H9 (cell line): ENCODE measurements around the gene ALDH1A3. TPM values are rescaled to one million over a fixed set of nuclear protein-coding genes. Genes with fewer than 3 reads are reported as not detected.

ENCODE experiments used
- DNase-seq: peaks from one replicate; pipeline ENCODE4 v3.0.0-alpha.2; 2017
- H2AFZ ChIP-seq: one replicate; pipeline ENCODE4 v1.6.1; 2013; ENCODE audit warnings: mild to moderate bottlenecking, low read length, control low read depth, moderate library complexity
- H2AK5ac ChIP-seq: 2 replicates; pipeline ENCODE4 v1.6.1; 2013; ENCODE audit warnings: low read length, control low read depth, mixed read lengths; ENCODE audit not compliant: insufficient read length
- H2BK120ac ChIP-seq: one replicate; pipeline ENCODE4 v1.6.1; 2013; ENCODE audit warnings: low read depth, mild to moderate bottlenecking, low read length, control low read depth, inconsistent platforms; ENCODE audit not compliant: poor library complexity, severe bottlenecking
- H2BK12ac ChIP-seq: 2 replicates; pipeline ENCODE4 v1.6.1; 2013; ENCODE audit warnings: low read length, control low read depth, mixed read lengths, low read depth; ENCODE audit not compliant: insufficient read length
- H2BK15ac ChIP-seq: 2 replicates; pipeline ENCODE4 v1.6.1; 2013; ENCODE audit warnings: low read depth, low read length, control low read depth
- H2BK20ac ChIP-seq: one replicate; pipeline ENCODE4 v1.6.1; 2013; ENCODE audit warnings: low read depth, mild to moderate bottlenecking, low read length, control low read depth, inconsistent platforms; ENCODE audit not compliant: poor library complexity, severe bottlenecking
- H2BK5ac ChIP-seq: 2 replicates; pipeline ENCODE4 v1.6.1; 2013; ENCODE audit warnings: low read length, control low read depth, mixed read lengths; ENCODE audit not compliant: insufficient read length
- H3K14ac ChIP-seq: 2 replicates; pipeline ENCODE4 v1.6.1; 2013; ENCODE audit warnings: low read length, control low read depth; ENCODE audit not compliant: insufficient read depth
- H3K18ac ChIP-seq: 2 replicates; pipeline ENCODE4 v1.6.1; 2013; ENCODE audit warnings: low read depth, mild to moderate bottlenecking, mixed read lengths, low read length, control low read depth; ENCODE audit not compliant: insufficient read length
- H3K23ac ChIP-seq: 2 replicates; pipeline ENCODE4 v1.6.1; 2013; ENCODE audit warnings: low read length, control low read depth, mixed read lengths, low read depth; ENCODE audit not compliant: insufficient read length
- H3K23me2 ChIP-seq: 2 replicates; pipeline ENCODE4 v1.6.1; 2013; ENCODE audit warnings: low read depth, mild to moderate bottlenecking, mixed read lengths, low read length, control low read depth; ENCODE audit not compliant: insufficient read length, poor library complexity, severe bottlenecking
- H3K27ac ChIP-seq: 2 replicates; pipeline ENCODE4 v1.5.1; 2013; ENCODE audit warnings: low read length, control low read depth, mixed read lengths, low read depth; ENCODE audit not compliant: insufficient read length
- H3K27me3 ChIP-seq: 2 replicates; pipeline ENCODE4 v1.6.1; 2013; ENCODE audit warnings: low read length, control low read depth, inconsistent platforms; ENCODE audit not compliant: insufficient read depth
- H3K4ac ChIP-seq: 2 replicates; pipeline ENCODE4 v1.6.1; 2013; ENCODE audit warnings: low read depth, mild to moderate bottlenecking, control low read depth, inconsistent platforms, low read length, moderate library complexity
- H3K4me1 ChIP-seq: 2 replicates; pipeline ENCODE4 v1.6.1; 2013; ENCODE audit warnings: low read length, control low read depth, inconsistent platforms; ENCODE audit not compliant: insufficient read depth
- H3K4me2 ChIP-seq: 2 replicates; pipeline ENCODE4 v1.6.1; 2013; ENCODE audit warnings: low read length, control low read depth, mixed read lengths; ENCODE audit not compliant: insufficient read length, insufficient read depth
- H3K56ac ChIP-seq: 2 replicates; pipeline ENCODE4 v1.6.1; 2013; ENCODE audit warnings: low read depth, mild to moderate bottlenecking, mixed read lengths, low read length, control low read depth; ENCODE audit not compliant: insufficient read length
- H3K79me1 ChIP-seq: 2 replicates; pipeline ENCODE4 v1.6.1; 2013; ENCODE audit warnings: low read depth, mild to moderate bottlenecking, moderate library complexity, low read length, control low read depth, inconsistent platforms; ENCODE audit not compliant: insufficient read depth, poor library complexity, severe bottlenecking
- H3K79me2 ChIP-seq: 2 replicates; pipeline ENCODE4 v1.6.1; 2013; ENCODE audit warnings: low read length, control low read depth, inconsistent platforms; ENCODE audit not compliant: insufficient read depth
- H3K9ac ChIP-seq: 2 replicates; pipeline ENCODE4 v1.6.1; 2013; ENCODE audit warnings: low read length, control low read depth, mixed read lengths; ENCODE audit not compliant: insufficient read length; ENCODE audit errors: extremely low read depth
- H3K9me3 ChIP-seq: one replicate; pipeline ENCODE4 v1.6.1; 2013; ENCODE audit warnings: low read depth, low read length, inconsistent platforms; ENCODE audit not compliant: control insufficient read depth
- H3T11ph ChIP-seq: one replicate; pipeline ENCODE4 v1.6.1; 2013; ENCODE audit warnings: mild to moderate bottlenecking, low read length, control low read depth, inconsistent platforms
- H4K20me1 ChIP-seq: one replicate; pipeline ENCODE4 v1.6.1; 2013; ENCODE audit not compliant: control insufficient read depth, insufficient read length, insufficient read depth
- H4K5ac ChIP-seq: 2 replicates; pipeline ENCODE4 v1.6.1; 2013; ENCODE audit warnings: low read depth, mild to moderate bottlenecking, mixed read lengths, low read length, control low read depth; ENCODE audit not compliant: insufficient read length
- H4K8ac ChIP-seq: replicated peaks from 2 replicates; pipeline ENCODE4 v1.6.1; 2013; ENCODE audit warnings: low read length, control low read depth, mixed read lengths, low read depth; ENCODE audit not compliant: insufficient read length
- H4K91ac ChIP-seq: 2 replicates; pipeline ENCODE4 v1.6.1; 2013; ENCODE audit warnings: low read depth, mild to moderate bottlenecking, moderate library complexity, mixed read lengths, low read length, control low read depth; ENCODE audit not compliant: insufficient read length
- H3K27ac Mint-ChIP-seq, 3 experiments: 2 replicates in 2 of 3; 3 replicates in 1 of 3; pipeline ENCODE4 v1.8.0; 2020 to 2021; ENCODE audit warnings: mixed read lengths in 3 of 3, mild to moderate bottlenecking in 1 of 3, moderate library complexity in 1 of 3
- H3K27me3 Mint-ChIP-seq: 2 replicates; pipeline ENCODE4 v1.8.0; 2021; ENCODE audit warnings: low read depth, mild to moderate bottlenecking, moderate library complexity, mixed read lengths
- H3K36me3 Mint-ChIP-seq, 3 experiments: 2 replicates in 2 of 3; 3 replicates in 1 of 3; pipeline ENCODE4 v1.8.0; 2020 to 2021; ENCODE audit warnings: low read depth in 3 of 3, mixed read lengths in 3 of 3; ENCODE audit not compliant: insufficient read depth in 1 of 3
- H3K4me1 Mint-ChIP-seq, 2 experiments: 2 replicates each; pipeline ENCODE4 v1.8.0; 2020; ENCODE audit warnings: mixed read lengths in 2 of 2
- H3K4me3 Mint-ChIP-seq, 2 experiments: 2 replicates in 1 of 2; 3 replicates in 1 of 2; pipeline ENCODE4 v1.8.0; 2020 to 2021; ENCODE audit warnings: mild to moderate bottlenecking in 2 of 2, mixed read lengths in 2 of 2, moderate library complexity in 1 of 2
- H3K9me3 Mint-ChIP-seq, 2 experiments: 2 replicates in 1 of 2; 3 replicates in 1 of 2; pipeline ENCODE4 v1.8.0; 2020; ENCODE audit warnings: mild to moderate bottlenecking in 2 of 2, mixed read lengths in 2 of 2, moderate library complexity in 1 of 2
- CTCF ChIP-seq: fragments of 200-600 bp; sonication (generic); conservative IDR thresholded peaks from 3 replicates; pipeline ENCODE4 v1.8.0; 2021; ENCODE audit warnings: antibody characterized with exemption, mild to moderate bottlenecking
- WGBS: extraction: QIAGEN DNeasy Blood & Tissue Kit; methylation state at CpG from one replicate; pipeline ENCODE4 v1.1.7; 2013; ENCODE audit warnings: missing lambda C conversion rate, low lambda C conversion rate, mixed read lengths; ENCODE audit not compliant: insufficient read length; ENCODE audit errors: extremely low coverage; 5-methylcytosine and 5-hydroxymethylcytosine counted together
- total RNA-seq: library from RNA; stranded (reverse); gene quantifications from 2 replicates; pipeline ENCODE4 v1.2.1, GENCODE V29; 2021

Gene ALDH1A3
- total RNA-seq, 1 experiment from 2014 or later: 9.2 TPM

GRCh38 chr15:100842756-100843730 is 36.6 kb upstream of the ALDH1A3 start:
- peaks cover 5% of the 10 kb centered on the region for H3K27me3 Mint-ChIP-seq
- no peaks in the 10 kb centered on the region for H3K9me3 ChIP-seq
- no peak overlapping the region for H2BK15ac ChIP-seq
- no peak overlapping the region for H2BK120ac ChIP-seq
- no peak overlapping the region for H3K27ac ChIP-seq
- H2BK5ac ChIP-seq: no peak overlapping the region
- no peak overlapping the region for H2BK12ac ChIP-seq
- no peaks in the 10 kb centered on the region for H3K9me3 Mint-ChIP-seq
- no peaks in the 10 kb centered on the region for H3K79me1 ChIP-seq
- no peak overlapping the region for H2BK20ac ChIP-seq
- H2AK5ac ChIP-seq: no peak overlapping the region
- no peak overlapping the region for H2AFZ ChIP-seq
- no peaks in the 10 kb centered on the region for H3K36me3 Mint-ChIP-seq
- H3K4ac ChIP-seq: no peak overlapping the region
- no peak overlapping the region for H3K14ac ChIP-seq
- no peaks in the 10 kb centered on the region for H4K20me1 ChIP-seq
- no peak for TF ChIP-seq CTCF
- no peaks in the 10 kb centered on the region for H3K79me2 ChIP-seq
- H3K4me1 Mint-ChIP-seq: no peaks in the 10 kb centered on the region
- no peaks in the 10 kb centered on the region for H3K23me2 ChIP-seq
- no peak overlapping the region for H4K91ac ChIP-seq
- H3K27ac Mint-ChIP-seq: no peak overlapping the region
- H3K4me1 ChIP-seq: no peaks in the 10 kb centered on the region
- H3T11ph ChIP-seq: no peak overlapping the region
- no peak overlapping the region for H3K18ac ChIP-seq
- H3K56ac ChIP-seq: no peak overlapping the region
- H3K23ac ChIP-seq: no peak overlapping the region
- H4K5ac ChIP-seq: no peak overlapping the region
- H4K8ac ChIP-seq: no peak overlapping the region
- no CpG with 5 or more reads among the region's 14 CpGs for WGBS
- no peak overlapping the region for H3K4me3 Mint-ChIP-seq
- H3K4me2 ChIP-seq: no peak overlapping the region
- no peak overlapping the region for H3K9ac ChIP-seq
- no peaks in the 10 kb centered on the region for H3K27me3 ChIP-seq
- DNase-seq: no peak
